Neural cell (in vitro differentiated cells): ENCODE results near the gene KIF5C.

Experiments
- EP300 ChIP-seq: fragments of 450-650 bp; conservative IDR thresholded peaks from 2 replicates; pipeline ENCODE4 v1.6.1; 2014; ENCODE audit warnings: antibody characterized with exemption, mild to moderate bottlenecking, moderate library complexity; ENCODE audit not compliant: poor library complexity, severe bottlenecking
- POLR2AphosphoS5 ChIP-seq: IDR thresholded peaks from 2 replicates; pipeline ENCODE4 v1.6.1; 2012
- TF ChIP-seq, protein P1 (sequence below): fragments of 450-650 bp; IDR thresholded peaks from 2 replicates; pipeline ENCODE4 v1.5.1; 2014; ENCODE audit warnings: antibody characterized with exemption, mild to moderate bottlenecking, moderate library complexity; ENCODE audit not compliant: poor library complexity, severe bottlenecking

DNA sequence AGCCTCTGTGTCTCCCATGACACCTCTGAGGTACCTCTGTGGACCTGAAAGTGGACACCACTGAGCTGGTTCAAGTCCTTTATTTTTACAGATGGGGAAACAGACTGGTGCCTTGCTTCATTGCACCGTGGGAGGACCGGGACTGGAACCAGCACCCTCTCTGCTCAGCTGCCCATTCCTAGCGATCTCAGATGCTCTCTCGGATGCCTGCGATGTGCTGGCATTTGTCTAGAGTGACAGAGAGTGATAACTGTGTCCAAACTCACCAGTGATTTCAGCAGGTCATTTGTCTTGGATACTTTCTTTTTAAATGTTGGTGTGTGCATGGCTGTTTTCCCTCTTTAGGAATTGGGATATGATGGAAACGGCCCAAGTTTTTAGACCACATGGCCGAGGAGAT, 133.4 kb downstream of the KIF5C start:
- TF ChIP-seq POLR2AphosphoS5 (no peak), EP300 (no peak)
- TF ChIP-seq, protein P1, sequence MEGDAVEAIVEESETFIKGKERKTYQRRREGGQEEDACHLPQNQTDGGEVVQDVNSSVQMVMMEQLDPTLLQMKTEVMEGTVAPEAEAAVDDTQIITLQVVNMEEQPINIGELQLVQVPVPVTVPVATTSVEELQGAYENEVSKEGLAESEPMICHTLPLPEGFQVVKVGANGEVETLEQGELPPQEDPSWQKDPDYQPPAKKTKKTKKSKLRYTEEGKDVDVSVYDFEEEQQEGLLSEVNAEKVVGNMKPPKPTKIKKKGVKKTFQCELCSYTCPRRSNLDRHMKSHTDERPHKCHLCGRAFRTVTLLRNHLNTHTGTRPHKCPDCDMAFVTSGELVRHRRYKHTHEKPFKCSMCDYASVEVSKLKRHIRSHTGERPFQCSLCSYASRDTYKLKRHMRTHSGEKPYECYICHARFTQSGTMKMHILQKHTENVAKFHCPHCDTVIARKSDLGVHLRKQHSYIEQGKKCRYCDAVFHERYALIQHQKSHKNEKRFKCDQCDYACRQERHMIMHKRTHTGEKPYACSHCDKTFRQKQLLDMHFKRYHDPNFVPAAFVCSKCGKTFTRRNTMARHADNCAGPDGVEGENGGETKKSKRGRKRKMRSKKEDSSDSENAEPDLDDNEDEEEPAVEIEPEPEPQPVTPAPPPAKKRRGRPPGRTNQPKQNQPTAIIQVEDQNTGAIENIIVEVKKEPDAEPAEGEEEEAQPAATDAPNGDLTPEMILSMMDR: no peak
